Tibial nerve (tissue), 4 donors: ENCODE results near the gene NRCAM. TPM values are rescaled to one million over a fixed set of nuclear protein-coding genes. Genes with fewer than 3 reads are reported as not detected.

Experiments
- total RNA-seq, 4 donors: library from RNA; depleted of rRNA; stranded (reverse); fragments of >200 nt; gene quantifications; one replicate each; pipeline ENCODE4 v1.1.0, GENCODE V29; 2016

The NRCAM gene
- total RNA-seq, 4 donors from 2014 or later = 16.5 to 87.4 (median 22.4) TPM

Other genes starting within 250 kb of the NRCAM start
- 10 to 100 TPM; 28.0 to 49.2 (median 37.8) TPM for gene PNPLA8, start 69.7 kb upstream of the NRCAM start, total RNA-seq
- gene THAP5, start 113.3 kb upstream of the NRCAM start, total RNA-seq = 10 to 100 TPM; 20.3 to 33.0 (median 25.4) TPM
- 10 to 100 TPM; 14.7 to 20.4 (median 16.9) TPM for gene DNAJB9, start 113.4 kb upstream of the NRCAM start, total RNA-seq